ENCODE measurements around the gene BAIAP2L2. TPM values are rescaled to one million over a fixed set of nuclear protein-coding genes. Genes with fewer than 3 reads are reported as not detected.

Gene BAIAP2L2
- total RNA-seq, 1 donor from 2014 or later: 216 TPM

DNA sequence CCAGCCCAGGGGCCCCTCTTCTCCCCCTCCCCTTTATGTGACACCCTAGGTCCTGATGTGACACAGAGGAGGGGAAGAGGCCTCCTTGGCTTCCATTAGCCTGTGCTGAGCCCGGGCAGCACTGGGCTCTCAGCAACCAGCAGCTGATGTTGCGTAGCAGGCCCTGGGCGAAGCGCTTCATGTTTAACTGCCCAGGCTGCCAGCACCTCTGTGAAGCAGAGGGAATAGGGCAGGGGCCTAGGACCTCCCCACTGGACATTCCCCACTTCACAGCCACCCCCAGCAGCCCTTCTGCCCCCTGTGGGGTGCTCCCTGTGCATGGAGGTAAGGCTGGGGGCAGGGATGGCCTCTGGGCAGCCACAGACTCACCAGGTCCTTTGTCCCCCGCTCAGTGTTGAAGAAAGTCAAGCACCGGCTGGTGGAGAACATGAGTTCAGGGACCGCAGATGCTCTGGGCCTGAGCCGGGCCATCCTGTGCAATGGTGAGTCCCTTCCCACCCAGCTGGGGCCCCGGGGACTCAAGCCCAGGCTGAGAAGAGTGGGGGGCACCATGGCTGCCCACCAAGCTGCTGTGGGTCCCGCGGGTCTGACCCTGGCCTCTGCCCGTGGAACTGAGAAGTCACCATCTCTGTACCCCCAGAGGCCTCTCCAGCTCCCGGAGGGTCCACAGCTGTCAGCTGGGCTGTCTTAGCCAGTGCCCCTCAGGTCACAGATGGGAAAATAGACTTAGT lies 41.7 kb downstream of the BAIAP2L2 start:
- no peak for DNase-seq (ENCODE audit: low spot score)

DNA sequence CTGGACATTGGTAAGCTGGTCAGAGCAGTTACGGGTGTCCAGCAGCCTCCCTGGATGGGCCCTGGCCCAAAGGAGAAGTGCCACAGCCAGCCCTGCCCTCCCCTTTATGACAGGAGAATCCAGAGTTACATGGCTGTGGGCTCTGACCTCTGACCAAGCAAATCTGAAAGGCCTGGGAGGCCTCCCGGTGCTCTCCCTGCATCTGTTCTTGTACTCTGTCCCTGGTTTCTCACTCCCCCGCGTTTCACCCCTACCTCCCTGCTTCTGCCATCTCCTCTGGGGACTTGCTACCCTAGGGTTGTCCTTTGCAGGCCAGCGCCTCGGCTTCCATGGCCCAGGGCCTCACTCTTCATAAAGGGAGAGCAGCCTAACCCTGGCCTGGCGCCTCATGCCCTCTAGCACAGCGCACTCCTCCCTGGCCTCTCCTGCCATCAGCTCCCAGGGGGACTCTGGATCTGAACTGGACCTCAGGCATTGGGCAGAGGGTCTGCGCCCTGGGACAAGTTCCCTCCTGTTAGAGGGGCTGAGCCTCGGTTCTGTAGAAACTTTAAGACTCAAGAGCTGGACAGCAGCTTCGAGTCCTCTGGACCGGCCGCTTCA lies 42.6 kb downstream of the BAIAP2L2 start:
- no peak for DNase-seq (ENCODE audit: low spot score)

DNA sequence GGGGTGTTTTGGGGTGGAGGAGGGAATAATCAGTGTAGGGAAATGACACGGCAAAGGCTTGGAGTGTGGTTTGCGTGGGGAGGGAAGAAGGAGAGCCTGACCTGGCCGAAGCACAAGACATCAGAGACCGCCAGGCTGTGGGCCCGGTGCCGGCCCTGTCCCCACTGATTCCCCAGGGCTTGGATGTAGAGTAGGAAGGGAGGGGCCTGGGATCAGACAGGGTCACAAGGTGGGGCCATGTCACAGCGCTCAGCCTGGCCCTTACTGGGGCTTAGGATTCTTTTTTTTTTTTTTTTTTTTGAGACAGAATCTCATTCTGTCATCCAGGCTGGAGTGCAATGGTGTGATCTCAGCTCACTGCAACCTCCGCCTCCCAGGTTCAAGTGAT lies 43.5 kb downstream of the BAIAP2L2 start:
- DNase-seq (ENCODE audit: low spot score): no peak

DNA sequence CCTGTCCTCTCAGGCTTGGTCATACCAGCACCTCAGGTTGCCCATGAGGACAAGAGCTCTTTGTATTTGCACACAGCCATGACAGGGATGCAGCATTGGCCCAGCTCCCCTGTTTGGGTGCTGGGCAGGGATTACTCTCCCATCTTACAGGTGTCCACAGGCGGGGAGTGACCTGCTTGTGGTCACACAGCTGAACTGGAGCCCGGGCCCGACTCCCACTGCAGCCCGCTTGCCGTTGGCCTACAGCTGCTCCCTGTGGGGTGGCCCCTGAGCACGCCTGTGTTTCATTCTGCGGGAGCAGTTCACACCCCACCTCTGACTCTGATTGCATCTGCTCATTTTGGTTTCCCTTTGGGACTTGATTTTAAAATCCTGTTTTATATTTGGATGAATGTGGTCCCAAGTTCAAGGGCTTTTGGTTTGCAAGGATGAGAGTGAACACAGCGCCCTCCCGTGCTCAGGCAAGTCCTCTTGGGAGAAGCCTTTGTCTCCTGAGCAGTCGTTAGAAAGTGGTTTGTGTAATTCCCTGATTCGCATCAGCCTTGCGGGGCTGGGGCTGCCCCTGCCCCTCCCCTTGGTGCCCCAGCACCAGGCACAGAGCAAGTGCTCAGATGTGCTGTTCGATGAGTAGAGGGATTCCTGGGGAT lies 44.0 kb downstream of the BAIAP2L2 start:
- no peak for DNase-seq (ENCODE audit: low spot score)

DNA sequence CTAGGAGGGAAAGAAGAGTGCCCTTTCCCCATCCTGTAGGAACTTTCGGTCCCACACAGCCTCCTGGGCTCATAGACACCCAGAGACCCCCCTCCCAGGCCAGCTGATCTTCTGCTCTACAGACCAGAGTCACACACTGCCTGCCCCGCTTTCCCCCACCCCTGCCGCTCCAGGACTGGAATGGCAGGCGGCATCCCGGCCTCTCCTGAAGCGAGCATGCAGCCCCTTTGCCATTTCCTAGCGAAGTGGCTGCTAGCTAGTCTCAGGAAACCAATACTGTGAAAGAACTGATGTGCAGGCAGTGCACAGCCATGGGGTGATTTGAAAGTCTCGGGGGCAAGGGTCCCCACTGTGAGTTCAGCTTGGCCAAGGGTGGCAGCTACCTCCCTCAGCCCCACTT lies 44.9 kb downstream of the BAIAP2L2 start:
- DNase-seq (ENCODE audit: low spot score): no peak

DNA sequence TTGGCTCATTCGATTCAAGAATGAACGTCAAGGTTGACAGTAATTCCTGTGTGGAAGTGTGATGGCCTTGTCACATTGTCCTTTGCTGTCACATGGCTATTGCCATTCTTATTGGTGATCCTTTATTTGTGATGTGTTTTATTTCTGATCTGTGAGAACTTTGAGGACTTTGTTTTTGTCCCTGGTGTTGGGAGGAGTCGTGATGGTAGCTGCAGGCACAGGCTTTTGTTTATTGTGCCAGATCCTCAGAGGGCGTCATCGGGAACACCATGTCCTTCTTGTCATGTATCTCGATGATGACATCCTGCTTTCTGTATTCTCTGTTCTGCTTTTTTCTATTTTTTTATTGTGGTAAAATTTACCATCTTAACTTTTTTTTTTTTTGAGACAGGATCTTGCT lies 47.7 kb downstream of the BAIAP2L2 start:
- no peak for DNase-seq (ENCODE audit: low spot score)

DNA sequence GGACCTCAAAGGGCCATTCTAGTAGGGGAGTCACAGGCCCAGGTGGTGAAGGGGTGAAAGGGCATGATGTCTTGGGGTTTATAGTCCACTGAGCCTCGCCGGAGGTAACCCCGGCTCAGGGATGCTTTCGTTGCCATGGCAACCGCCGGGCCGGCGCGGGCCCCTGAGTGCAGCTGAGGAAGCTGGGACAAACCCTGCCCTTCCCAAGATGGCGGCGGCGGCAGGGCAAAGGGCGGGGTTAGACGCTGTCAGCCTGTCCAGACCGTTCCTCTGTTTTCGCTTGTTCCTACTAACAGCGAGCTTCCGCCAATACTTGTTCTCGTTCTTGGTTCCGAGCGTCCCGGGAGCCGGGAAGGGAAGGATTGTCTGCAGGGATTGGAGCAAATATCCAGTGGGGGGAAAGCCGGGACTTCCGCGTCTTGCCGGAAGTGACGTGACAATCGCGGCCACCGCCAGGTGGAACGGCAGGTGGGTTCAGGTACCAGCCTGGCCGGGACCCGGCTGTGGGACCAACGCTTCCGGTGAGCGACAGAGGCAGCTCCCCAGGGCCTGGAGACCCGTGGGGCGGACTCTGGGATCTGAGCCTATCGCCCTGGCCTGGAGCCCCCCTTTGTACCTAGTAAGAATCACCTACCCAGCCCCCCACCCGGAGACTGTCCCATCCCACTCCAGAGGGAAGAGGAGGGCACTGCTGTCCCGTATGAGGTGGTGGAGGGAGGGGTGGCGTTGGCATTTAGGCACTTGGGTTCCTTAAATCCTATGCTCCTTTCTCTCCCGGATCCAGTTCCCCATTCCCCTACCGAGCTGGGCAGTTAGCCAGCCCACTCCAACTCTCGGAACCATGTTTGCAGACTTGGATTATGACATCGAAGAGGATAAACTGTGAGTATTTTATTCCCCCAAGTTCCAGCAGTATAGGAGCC lies 53.3 kb downstream of the BAIAP2L2 start, which contains the start of gene PICK1:
Gene PICK1 (plus strand): TSS at position 436 of the 923 bp plus-strand sequence. CDS start 406 bp downstream, at position 842.
- peak; percentile 89 for DNase-seq (ENCODE audit: low spot score)

DNA sequence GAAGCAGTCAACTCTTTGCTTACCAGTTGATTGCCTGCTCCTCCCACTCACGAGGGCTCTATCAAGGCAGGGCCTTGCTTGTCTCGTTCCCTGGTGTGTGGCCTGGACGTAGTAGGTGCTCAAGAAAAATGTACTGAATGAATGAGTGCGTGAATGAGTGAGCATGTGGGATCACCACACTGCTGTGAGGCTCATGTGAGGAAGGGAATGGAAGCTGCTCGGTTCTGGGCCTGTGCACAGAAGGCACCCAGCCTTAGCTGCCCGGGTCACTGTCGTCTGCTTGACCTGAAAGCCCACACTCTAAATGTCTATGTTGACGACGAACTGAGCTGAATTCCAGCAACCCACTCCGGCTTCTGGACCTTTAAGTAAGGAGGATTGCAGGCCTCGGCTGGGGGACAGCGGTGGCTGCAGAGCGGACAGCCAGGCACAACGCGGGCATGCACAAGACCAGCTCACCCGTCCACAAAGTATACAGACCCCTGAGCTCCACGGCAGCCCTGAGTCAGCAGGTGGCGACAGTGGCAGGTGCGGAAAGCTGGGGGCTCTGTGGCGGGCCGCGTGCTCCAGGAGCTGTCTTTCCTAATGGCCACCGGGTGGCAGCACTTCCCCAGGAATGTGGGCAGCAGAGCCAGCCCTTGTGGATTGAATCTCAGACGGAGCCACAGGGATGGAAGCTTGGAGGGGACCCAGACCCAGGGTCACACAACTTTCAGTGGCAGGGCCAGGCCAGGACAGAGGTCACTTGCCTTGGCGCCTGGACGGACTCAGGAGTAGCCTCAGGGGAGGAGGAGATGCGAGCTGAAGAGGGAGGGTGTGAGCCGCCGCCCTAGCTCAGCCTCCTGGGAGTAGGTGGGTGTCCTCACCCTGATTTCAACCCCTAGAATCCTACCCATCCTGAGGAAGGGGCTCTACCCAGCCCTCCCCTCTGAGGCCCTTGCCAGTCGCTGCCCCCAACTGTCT lies 58.3 kb downstream of the BAIAP2L2 start:
- peak; percentile 82 for DNase-seq (ENCODE audit: low spot score)

DNA sequence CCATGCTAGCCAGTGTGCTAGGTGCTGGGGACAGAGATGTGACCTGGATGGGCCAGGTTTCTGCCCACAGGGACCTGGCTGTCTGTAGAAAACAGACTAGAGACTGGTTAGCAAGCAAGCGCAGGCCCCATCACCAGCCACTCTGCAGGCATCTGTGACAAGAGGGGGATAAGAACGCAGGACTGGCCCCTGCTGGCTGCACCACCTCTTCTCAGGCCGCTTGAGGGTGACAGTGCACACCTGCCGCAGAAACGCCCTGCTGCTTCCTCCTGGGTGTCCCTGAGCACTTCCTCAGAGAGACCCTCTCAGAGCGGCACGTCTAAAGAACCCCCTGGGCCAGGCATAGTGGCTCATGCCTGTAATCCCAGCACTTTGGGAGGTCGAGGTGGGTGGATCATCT lies 59.2 kb downstream of the BAIAP2L2 start:
- no peak for DNase-seq (ENCODE audit: low spot score)

DNA sequence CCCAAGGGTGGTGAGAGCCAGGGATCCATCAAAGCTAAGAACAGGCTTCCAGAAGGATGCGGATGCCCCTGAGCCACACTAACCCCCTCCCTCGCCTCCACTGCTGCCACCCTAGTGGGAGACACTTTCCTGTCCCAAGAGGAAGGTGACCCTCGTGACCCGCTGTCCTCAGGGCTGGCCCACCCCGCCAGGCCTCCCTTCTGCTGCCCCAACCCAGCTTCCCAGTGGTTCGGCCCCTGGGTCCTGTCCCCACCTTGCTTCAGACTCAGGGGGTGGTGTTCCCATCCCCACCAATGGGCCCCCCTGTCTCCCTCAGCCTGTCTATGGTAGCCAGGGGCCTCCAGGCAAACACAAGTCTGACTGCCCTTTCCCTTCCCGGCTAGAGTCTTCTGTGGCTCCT lies 59.8 kb downstream of the BAIAP2L2 start:
- DNase-seq (ENCODE audit: low spot score): no peak

DNA sequence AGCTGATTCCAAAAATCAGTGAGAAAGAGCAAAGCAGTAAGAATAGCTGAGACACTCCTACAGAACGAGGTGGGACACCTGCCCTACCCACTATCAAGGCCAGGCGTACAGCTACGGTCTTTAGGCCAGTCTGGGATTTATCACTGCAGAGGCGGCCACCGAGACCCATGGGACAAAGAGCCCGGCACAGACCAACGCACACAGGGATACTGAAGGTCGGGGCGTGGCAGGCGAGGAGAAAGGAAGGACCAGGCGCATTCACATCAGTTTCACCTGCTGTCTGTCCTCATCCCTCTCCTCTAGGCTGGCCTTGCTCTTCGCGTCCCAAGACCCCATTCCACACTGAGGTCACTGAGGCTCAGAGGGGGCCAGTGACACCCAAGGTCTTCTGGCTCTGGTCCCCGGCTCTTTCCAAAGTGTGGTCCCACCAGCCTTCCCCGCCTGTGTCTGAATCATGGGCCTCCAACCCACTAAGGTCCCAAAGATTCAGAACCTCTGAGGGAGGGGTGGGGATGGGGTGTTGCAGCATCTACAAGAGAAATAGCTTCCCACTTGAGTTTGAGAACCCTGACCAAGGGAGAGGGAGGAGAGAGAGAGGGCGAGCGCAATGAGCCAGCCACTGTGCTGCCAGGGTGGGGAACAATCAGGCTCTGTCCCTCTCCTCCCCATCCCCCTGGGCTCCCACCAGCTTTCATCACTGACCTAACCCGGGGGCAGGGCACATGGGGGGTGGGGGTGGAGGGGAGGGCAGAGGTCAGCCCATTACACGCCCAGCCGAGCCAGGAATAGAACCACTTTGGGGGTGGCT lies 60.5 kb downstream of the BAIAP2L2 start:
- DNase-seq (ENCODE audit: low spot score): no peak

DNA sequence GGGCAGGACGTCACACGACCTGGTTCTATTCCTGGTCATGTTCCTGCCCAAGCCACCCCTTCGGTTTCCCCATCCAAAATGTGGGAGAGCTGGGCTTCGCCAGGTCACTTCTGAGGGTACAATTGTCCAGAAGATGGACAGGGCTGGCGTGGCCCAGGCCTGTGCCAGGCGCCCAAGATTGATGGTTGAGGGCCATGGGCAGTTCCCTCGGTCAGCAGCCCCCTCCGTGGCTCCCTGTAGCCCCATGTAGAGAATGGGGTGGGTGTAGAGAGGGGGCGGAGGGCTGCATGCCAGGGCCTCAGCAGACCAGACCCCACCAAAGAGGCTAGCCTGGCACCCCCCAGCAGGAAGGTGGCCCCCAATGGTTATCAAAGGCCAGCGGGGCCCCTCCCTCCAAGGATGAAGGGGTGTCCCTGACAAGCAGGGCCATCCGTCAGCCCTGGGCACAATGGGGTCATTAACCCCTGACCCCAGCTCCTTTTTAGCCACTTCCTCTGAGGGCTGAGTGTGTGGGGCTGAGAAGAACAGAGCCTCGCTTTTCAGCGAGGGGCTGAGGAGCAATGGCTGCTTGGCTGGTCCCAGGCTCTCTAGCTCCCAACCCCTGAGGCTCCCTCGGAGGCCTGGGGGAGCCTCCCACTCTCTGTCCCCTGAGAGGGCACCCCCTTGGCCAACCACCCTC lies 64.3 kb downstream of the BAIAP2L2 start:
- no peak for DNase-seq (ENCODE audit: low spot score)

DNA sequence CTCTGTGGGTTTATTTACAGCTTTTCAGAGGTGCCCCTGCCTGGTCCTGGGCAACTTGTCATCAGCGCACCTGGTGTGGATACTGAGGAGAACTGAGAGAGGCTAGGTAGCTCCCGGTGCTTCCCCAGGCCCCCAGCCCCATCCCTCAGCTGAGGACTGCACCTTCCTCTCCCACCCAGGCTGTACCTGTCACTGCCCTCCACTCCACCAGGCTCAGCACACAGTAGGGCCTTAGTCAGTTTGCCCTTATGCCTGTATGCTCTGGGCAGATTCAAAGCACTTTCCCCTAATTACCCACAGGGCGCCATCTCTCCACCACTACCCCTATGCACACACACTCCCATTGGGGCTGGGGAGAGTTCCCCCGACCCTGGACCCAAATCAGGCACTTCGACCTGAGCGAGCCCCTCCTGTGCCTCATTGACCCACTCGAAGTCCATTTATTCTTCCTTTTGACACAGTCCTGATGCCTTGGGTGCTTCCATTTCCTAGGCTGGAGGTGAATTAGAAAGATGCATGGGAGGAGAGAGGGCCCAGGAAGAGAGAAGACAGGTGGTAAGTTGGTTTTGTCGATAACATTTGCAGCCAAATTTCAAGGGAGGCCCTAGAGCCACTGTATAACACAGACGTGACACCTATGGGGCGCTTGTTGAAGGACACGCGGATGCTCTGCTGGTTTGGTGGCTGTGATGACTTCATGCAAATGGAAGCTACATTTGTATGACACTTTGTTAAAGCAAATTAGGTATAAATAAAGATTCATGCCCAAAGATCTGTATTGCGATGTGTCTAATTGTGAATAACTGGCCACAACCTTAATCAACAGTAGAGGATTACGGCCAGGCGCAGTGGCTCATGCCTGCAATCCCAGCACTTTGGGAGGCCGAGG lies 67.1 kb downstream of the BAIAP2L2 start:
- DNase-seq (ENCODE audit: low spot score): no peak

DNA sequence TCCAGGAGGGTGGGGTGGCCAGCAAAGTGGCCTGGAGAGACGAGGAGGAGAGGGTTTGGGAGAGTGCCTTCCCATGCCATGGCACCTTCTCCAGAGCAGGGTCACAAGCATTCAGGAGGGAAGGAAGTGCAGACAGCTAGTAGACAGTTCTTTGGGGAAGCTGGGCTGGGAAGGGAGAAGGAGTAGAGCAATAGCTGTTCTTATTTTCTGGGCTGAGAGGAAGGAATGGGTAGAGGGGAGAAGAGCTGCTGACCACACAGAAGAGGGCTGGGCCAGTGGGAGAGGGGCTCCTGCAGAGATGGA lies 68.0 kb downstream of the BAIAP2L2 start:
- no peak for DNase-seq (ENCODE audit: low spot score)

DNA sequence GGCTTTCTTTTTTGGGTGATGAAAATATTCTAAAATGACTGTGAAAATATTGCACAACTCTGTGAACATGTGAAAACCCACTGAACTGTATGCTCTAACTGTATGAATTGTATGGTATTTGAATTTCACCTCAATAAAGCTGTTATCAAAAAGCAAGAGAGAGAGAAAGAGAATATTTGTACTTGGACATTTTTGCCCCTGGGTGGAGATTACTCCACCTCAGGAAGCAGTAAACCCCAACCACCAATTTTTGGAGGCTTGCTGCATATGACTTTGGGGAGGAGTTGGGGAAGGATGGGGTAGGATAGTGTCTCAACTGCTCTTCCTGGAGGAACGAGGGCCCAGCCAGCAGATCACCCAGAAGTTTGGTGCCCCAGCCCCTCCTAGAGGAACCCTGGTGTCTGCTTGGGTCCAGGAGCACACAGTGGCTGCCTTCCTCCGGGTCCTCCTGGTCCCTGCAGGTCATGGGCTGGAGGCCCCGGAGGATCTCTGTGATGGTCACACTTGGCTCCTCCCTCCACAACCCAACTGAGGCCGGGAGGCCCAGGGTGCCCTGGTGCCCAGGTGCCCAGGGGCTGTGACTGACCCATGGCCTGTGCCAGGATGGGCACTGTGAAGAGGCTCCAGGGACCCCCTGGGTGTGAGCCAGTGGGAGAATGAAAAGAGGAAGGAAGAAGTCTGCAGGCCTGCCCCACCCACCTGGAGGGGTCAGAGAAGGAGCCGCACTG lies 68.6 kb downstream of the BAIAP2L2 start:
- DNase-seq (ENCODE audit: low spot score): no peak

DNA sequence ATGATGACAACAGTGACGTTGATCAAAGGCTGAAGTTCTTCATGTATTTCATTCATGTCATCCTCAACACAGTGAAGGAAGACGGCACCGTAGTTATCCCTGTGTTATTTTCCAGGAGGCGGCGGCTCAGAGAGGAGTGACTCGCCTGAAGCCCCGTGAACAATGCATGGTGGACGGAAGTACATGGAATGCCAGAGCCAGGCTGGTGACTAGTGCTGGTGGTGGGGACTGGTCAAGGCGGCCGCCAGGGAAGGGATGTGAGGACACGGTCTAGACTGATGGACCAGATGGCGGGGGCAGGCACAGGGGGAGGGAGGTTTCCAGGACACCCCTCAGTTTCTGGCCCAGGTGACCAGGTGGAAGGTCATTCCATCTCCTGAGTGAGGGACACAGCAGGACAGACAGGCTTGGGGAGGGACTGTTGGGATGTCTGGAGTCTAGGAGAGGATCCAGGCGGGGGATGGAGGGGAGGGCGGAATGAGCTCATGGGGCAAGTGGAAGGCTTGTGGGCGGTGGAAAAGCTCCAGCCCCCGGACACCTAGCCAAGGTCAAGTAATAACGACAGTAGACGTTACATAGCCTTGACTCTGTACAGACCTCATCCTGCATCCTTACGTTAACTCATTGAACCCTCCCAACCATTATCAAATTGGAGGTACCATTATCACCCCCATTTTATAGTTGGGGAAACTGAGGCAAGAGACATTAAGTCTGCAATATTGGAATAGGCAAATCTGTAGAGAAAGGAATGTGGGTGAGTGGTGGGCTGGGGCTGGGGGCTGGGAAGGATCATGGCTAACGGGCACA lies 69.3 kb downstream of the BAIAP2L2 start:
- DNase-seq (ENCODE audit: low spot score): no peak

All from mucosa of gallbladder (tissue), 1 donor.